Neural progenitor cell (in vitro differentiated cells): ENCODE measurements around the gene VIPR1. TPM values are rescaled to one million over a fixed set of nuclear protein-coding genes. Genes with fewer than 3 reads are reported as not detected.
A peak's percentile ranks its signal among the peaks of the same experiment; 100 is the strongest.
"Not testable (repeated sequence)": the region's sequence is repeated elsewhere in the genome, so short reads cannot be mapped to it uniquely, and the experiment has no call there.

Experiments used
- DNase-seq: peaks from one replicate; pipeline ENCODE4 v3.0.0-alpha.2; 2016; ENCODE audit warnings: low spot score
- H2AFZ ChIP-seq: fragments of 200-600 bp; sonication (generic); replicated peaks from 2 replicates; pipeline ENCODE4 v1.6.1; 2016; ENCODE audit warnings: antibody characterized with exemption
- H3F3A ChIP-seq: fragments of 200-600 bp; sonication (generic); 2 replicates; pipeline ENCODE4 v1.6.1; 2016; ENCODE audit warnings: antibody characterized with exemption, low read depth
- H3K27ac ChIP-seq: fragments of 200-600 bp; sonication (generic); 2 replicates; pipeline ENCODE4 v1.5.1; 2016; ENCODE audit warnings: mild to moderate bottlenecking
- H3K27me3 ChIP-seq: fragments of 200-600 bp; sonication (generic); 2 replicates; pipeline ENCODE4 v1.6.1; 2016; ENCODE audit warnings: mild to moderate bottlenecking, moderate library complexity
- H3K36me3 ChIP-seq: fragments of 200-600 bp; sonication (generic); 2 replicates; pipeline ENCODE4 v1.5.1; 2016
- H3K4me1 ChIP-seq: fragments of 200-600 bp; sonication (generic); 2 replicates; pipeline ENCODE4 v1.6.1; 2016; ENCODE audit warnings: mixed run types
- H3K4me2 ChIP-seq: fragments of 200-600 bp; sonication (generic); 2 replicates; pipeline ENCODE4 v1.6.1; 2016
- H3K4me3 ChIP-seq: fragments of 200-600 bp; sonication (generic); 2 replicates; pipeline ENCODE4 v1.5.1; 2016
- H3K79me2 ChIP-seq: fragments of 200-600 bp; sonication (generic); 2 replicates; pipeline ENCODE4 v1.6.1; 2016; ENCODE audit warnings: low read depth
- H3K9ac ChIP-seq: fragments of 200-600 bp; sonication (generic); 2 replicates; pipeline ENCODE4 v1.6.1; 2016
- H3K9me3 ChIP-seq: fragments of 200-600 bp; sonication (generic); 2 replicates; pipeline ENCODE4 v1.5.1; 2016; ENCODE audit warnings: low read depth
- H4K20me1 ChIP-seq: fragments of 200-600 bp; sonication (generic); 2 replicates; pipeline ENCODE4 v1.6.1; 2016; ENCODE audit warnings: low read depth
- H3K27ac Mint-ChIP-seq: 3 replicates; pipeline ENCODE4 v1.8.0; 2021; ENCODE audit warnings: mixed read lengths
- H3K27me3 Mint-ChIP-seq: 2 replicates; pipeline ENCODE4 v1.8.0; 2022; ENCODE audit warnings: low read depth, mild to moderate bottlenecking, inconsistent platforms, moderate library complexity, mixed read lengths; ENCODE audit not compliant: insufficient read depth
- H3K36me3 Mint-ChIP-seq: 3 replicates; pipeline ENCODE4 v1.8.0; 2021; ENCODE audit warnings: mixed read lengths
- H3K4me1 Mint-ChIP-seq: 3 replicates; pipeline ENCODE4 v1.8.0; 2021; ENCODE audit warnings: mixed read lengths
- H3K4me3 Mint-ChIP-seq: 3 replicates; pipeline ENCODE4 v1.8.0; 2021; ENCODE audit warnings: mild to moderate bottlenecking, moderate library complexity, mixed read lengths
- H3K9me3 Mint-ChIP-seq: 3 replicates; pipeline ENCODE4 v1.8.0; 2020; ENCODE audit warnings: mixed read lengths
- EZH2 ChIP-seq: fragments of 200-600 bp; sonication (generic); IDR thresholded peaks from 2 replicates; pipeline ENCODE4 v1.6.1; 2017; ENCODE audit warnings: antibody characterized with exemption, mild to moderate bottlenecking, moderate library complexity
- EZH2phosphoT487 ChIP-seq: fragments of 200-600 bp; sonication (generic); IDR thresholded peaks from 2 replicates; pipeline ENCODE4 v1.6.1; 2017; ENCODE audit warnings: antibody characterized with exemption
- total RNA-seq: library from RNA; depleted of rRNA; stranded (reverse); fragments of >200 nt; gene quantifications from 2 replicates; pipeline ENCODE4 v1.2.3, GENCODE V29; 2015; ENCODE audit warnings: low replicate concordance
- TF ChIP-seq, protein P1 (sequence below): fragments of 200-600 bp; sonication (generic); IDR thresholded peaks from 2 replicates; pipeline ENCODE4 v1.5.1; 2017; ENCODE audit warnings: antibody characterized with exemption, mild to moderate bottlenecking

The VIPR1 gene
- total RNA-seq, 1 donor from 2014 or later = 1.4 TPM

DNA sequence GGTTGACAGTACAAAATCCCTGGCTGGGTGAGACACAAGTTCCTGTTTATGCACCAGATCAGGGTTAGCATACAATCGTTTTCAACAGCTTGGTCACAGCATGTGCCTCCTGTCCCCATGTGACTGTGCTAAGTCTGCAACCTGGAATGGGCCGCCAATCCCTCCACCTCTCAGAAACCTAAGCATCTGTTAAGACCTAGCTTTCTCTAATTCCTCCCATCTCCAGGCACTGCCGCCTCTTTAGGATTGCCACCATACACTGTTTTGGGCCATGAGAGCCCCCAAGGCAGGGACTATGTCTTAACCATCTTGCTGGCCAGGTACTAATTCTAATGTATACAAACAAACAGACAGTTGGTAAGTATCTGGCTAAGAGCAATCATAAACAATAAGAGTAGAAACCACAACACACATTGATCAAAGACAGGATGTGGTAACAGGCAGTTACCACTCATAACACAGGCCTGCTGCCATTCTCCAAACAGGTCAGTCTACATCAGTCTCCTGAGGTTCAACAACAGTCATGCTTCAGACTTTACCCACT lies 53.7 kb downstream of the VIPR1 start:
- H3K4me1 Mint-ChIP-seq = no peaks in the 10 kb centered on the region
- Histone ChIP-seq H3F3A (no peaks in the 10 kb centered on the region), H3K4me1 (no peaks in the 10 kb centered on the region), H3K9ac (no peak overlapping the region), H4K20me1 (no peaks in the 10 kb centered on the region), H3K36me3 (peaks cover 5% of the 10 kb centered on the region), H2AFZ (no peak overlapping the region), H3K4me3 (no peak overlapping the region), H3K79me2 (no peaks in the 10 kb centered on the region), H3K27ac (no peak overlapping the region), H3K9me3 (no peaks in the 10 kb centered on the region), H3K4me2 (no peak overlapping the region), H3K27me3 (no peaks in the 10 kb centered on the region)
- H3K36me3 Mint-ChIP-seq = peaks cover 26% of the 10 kb centered on the region
- no peak for DNase-seq
- no peak for TF ChIP-seq EZH2phosphoT487
- TF ChIP-seq, protein P1, sequence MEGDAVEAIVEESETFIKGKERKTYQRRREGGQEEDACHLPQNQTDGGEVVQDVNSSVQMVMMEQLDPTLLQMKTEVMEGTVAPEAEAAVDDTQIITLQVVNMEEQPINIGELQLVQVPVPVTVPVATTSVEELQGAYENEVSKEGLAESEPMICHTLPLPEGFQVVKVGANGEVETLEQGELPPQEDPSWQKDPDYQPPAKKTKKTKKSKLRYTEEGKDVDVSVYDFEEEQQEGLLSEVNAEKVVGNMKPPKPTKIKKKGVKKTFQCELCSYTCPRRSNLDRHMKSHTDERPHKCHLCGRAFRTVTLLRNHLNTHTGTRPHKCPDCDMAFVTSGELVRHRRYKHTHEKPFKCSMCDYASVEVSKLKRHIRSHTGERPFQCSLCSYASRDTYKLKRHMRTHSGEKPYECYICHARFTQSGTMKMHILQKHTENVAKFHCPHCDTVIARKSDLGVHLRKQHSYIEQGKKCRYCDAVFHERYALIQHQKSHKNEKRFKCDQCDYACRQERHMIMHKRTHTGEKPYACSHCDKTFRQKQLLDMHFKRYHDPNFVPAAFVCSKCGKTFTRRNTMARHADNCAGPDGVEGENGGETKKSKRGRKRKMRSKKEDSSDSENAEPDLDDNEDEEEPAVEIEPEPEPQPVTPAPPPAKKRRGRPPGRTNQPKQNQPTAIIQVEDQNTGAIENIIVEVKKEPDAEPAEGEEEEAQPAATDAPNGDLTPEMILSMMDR = no peak
- TF ChIP-seq EZH2 = no peak
- no peak overlapping the region for H3K4me3 Mint-ChIP-seq
- H3K27me3 Mint-ChIP-seq = no peaks in the 10 kb centered on the region
- no peak overlapping the region for H3K27ac Mint-ChIP-seq
- no peaks in the 10 kb centered on the region for H3K9me3 Mint-ChIP-seq

- not testable (repeated sequence) for H3K27ac Mint-ChIP-seq, H3K4me3 ChIP-seq, H3F3A ChIP-seq, H2AFZ ChIP-seq, H3K9me3 Mint-ChIP-seq, H3K27ac ChIP-seq, H3K9ac ChIP-seq, H3K27me3 Mint-ChIP-seq, H3K4me1 ChIP-seq, DNase-seq, H3K4me1 Mint-ChIP-seq, H4K20me1 ChIP-seq, H3K9me3 ChIP-seq, H3K79me2 ChIP-seq, H3K27me3 ChIP-seq, H3K4me2 ChIP-seq, H3K4me3 Mint-ChIP-seq, H3K36me3 ChIP-seq
- H3K36me3 Mint-ChIP-seq = peaks cover 25% of the 10 kb centered on the region
Observed at GRCh38 chr3:42556817-42557216, 54.4 kb downstream of the VIPR1 start.

GRCh38 chr3:42557854-42558253 lies 55.4 kb downstream of the VIPR1 start:
- Histone ChIP-seq H3F3A (no peaks in the 10 kb centered on the region), H3K36me3 (peaks cover under 1% of the 10 kb centered on the region)

More at GRCh38 chr3:42557854-42558253, 55.4 kb downstream of the VIPR1 start:
- Histone ChIP-seq H3K79me2 (no peaks in the 10 kb centered on the region), H3K4me3 (no peak overlapping the region), H3K4me1 (no peaks in the 10 kb centered on the region), H2AFZ (no peak overlapping the region), H3K4me2 (no peak overlapping the region), H4K20me1 (no peaks in the 10 kb centered on the region), H3K9ac (no peak overlapping the region), H3K27me3 (no peaks in the 10 kb centered on the region), H3K9me3 (no peaks in the 10 kb centered on the region), H3K27ac (no peak overlapping the region)
- Mint-ChIP-seq H3K36me3 (peaks cover 20% of the 10 kb centered on the region), H3K9me3 (no peaks in the 10 kb centered on the region), H3K27me3 (no peaks in the 10 kb centered on the region), H3K4me1 (no peaks in the 10 kb centered on the region), H3K4me3 (no peak overlapping the region), H3K27ac (no peak overlapping the region)
- TF ChIP-seq, protein P1 = peak; percentile 15
- TF ChIP-seq EZH2phosphoT487 (no peak), EZH2 (no peak)
- no peak for DNase-seq
